ENCODE measurements around the gene USP37.

Gene USP37

GRCh38 chr2:218568190-218569037 lies at the start of gene USP37, which contains the start of gene CNOT9:
USP37 (minus strand) TSS chr2:218568351; CDS start chr2:218558653, 9,698 bp downstream.
CNOT9 (plus strand) TSS chr2:218568839; CDS start chr2:218568955, 116 bp downstream.
- H3K4me1 ChIP-seq (ENCODE audit: control insufficient read depth, insufficient read depth, low read length) = peaks cover 21% of the 10 kb centered on the region
- peaks cover 46% of the 10 kb centered on the region for H3K36me3 ChIP-seq (ENCODE audit: control insufficient read depth, insufficient read depth, low read length)
- no peaks in the 10 kb centered on the region for H3K27me3 ChIP-seq (ENCODE audit: control insufficient read depth, insufficient read depth, low read length)
- H3K4me3 ChIP-seq (ENCODE audit: low read depth, low read length) = peak within 1 kb of the TSS; percentile 90
- H3K9me3 ChIP-seq (ENCODE audit: control insufficient read depth, insufficient read depth, low read length) = no peaks in the 10 kb centered on the region
- H3K9ac ChIP-seq (ENCODE audit: low read depth, low read length) = peak within 1 kb of the TSS; percentile 98
- peak within 1 kb of the TSS; percentile 98 for H3K27ac ChIP-seq (ENCODE audit: low read depth, low read length)

GRCh38 chr2:218615868-218616315 lies 47.7 kb upstream of the USP37 start:
- Histone ChIP-seq H3K4me1 (ENCODE audit: control insufficient read depth, insufficient read depth, low read length) (no peaks in the 10 kb centered on the region), H3K27me3 (ENCODE audit: control insufficient read depth, insufficient read depth, low read length) (no peaks in the 10 kb centered on the region), H3K4me3 (ENCODE audit: low read depth, low read length) (no peak overlapping the region), H3K9me3 (ENCODE audit: control insufficient read depth, insufficient read depth, low read length) (no peaks in the 10 kb centered on the region), H3K27ac (ENCODE audit: low read depth, low read length) (no peak overlapping the region), H3K9ac (ENCODE audit: low read depth, low read length) (no peak overlapping the region), H3K36me3 (ENCODE audit: control insufficient read depth, insufficient read depth, low read length) (no peaks in the 10 kb centered on the region)

GRCh38 chr2:218607436-218608115 lies 39.4 kb upstream of the USP37 start, which contains the start of gene PLCD4:
PLCD4 (plus strand) TSS chr2:218607899; CDS start chr2:218615740, 7,841 bp downstream.
- no peaks in the 10 kb centered on the region for H3K36me3 ChIP-seq (ENCODE audit: control insufficient read depth, insufficient read depth, low read length)
- no peak within 1 kb of the TSS for H3K9ac ChIP-seq (ENCODE audit: low read depth, low read length)
- no peaks in the 10 kb centered on the region for H3K9me3 ChIP-seq (ENCODE audit: control insufficient read depth, insufficient read depth, low read length)
- peaks cover 10% of the 10 kb centered on the region for H3K4me1 ChIP-seq (ENCODE audit: control insufficient read depth, insufficient read depth, low read length)
- peak within 1 kb of the TSS; percentile 13 for H3K27ac ChIP-seq (ENCODE audit: low read depth, low read length)
- H3K27me3 ChIP-seq (ENCODE audit: control insufficient read depth, insufficient read depth, low read length) = no peaks in the 10 kb centered on the region
- H3K4me3 ChIP-seq (ENCODE audit: low read depth, low read length) = no peak within 1 kb of the TSS

- Histone ChIP-seq H3K27ac (ENCODE audit: low read depth, low read length) (no peak overlapping the region), H3K9ac (ENCODE audit: low read depth, low read length) (no peak overlapping the region), H3K4me3 (ENCODE audit: low read depth, low read length) (no peak overlapping the region), H3K36me3 (ENCODE audit: control insufficient read depth, insufficient read depth, low read length) (no peaks in the 10 kb centered on the region), H3K27me3 (ENCODE audit: control insufficient read depth, insufficient read depth, low read length) (no peaks in the 10 kb centered on the region), H3K9me3 (ENCODE audit: control insufficient read depth, insufficient read depth, low read length) (no peaks in the 10 kb centered on the region), H3K4me1 (ENCODE audit: control insufficient read depth, insufficient read depth, low read length) (peaks cover 10% of the 10 kb centered on the region)
These were observed 37.3 kb upstream of the USP37 start for GRCh38 chr2:218605432-218605831.

- H3K4me3 ChIP-seq (ENCODE audit: low read depth, low read length) = no peak overlapping the region
- no peak overlapping the region for H3K27ac ChIP-seq (ENCODE audit: low read depth, low read length)
- no peaks in the 10 kb centered on the region for H3K9me3 ChIP-seq (ENCODE audit: control insufficient read depth, insufficient read depth, low read length)
- H3K27me3 ChIP-seq (ENCODE audit: control insufficient read depth, insufficient read depth, low read length) = no peaks in the 10 kb centered on the region
- H3K4me1 ChIP-seq (ENCODE audit: control insufficient read depth, insufficient read depth, low read length) = no peaks in the 10 kb centered on the region
- H3K9ac ChIP-seq (ENCODE audit: low read depth, low read length) = no peak overlapping the region
- peaks cover 95% of the 10 kb centered on the region for H3K36me3 ChIP-seq (ENCODE audit: control insufficient read depth, insufficient read depth, low read length)
These were observed 17.4 kb upstream of the USP37 start for GRCh38 chr2:218585541-218585940.

GRCh38 chr2:218583983-218584850 lies 16.1 kb upstream of the USP37 start:
- H3K27ac ChIP-seq (ENCODE audit: low read depth, low read length) = no peak overlapping the region
- peaks cover 88% of the 10 kb centered on the region for H3K36me3 ChIP-seq (ENCODE audit: control insufficient read depth, insufficient read depth, low read length)
- H3K4me3 ChIP-seq (ENCODE audit: low read depth, low read length) = no peak overlapping the region
- no peaks in the 10 kb centered on the region for H3K9me3 ChIP-seq (ENCODE audit: control insufficient read depth, insufficient read depth, low read length)
- H3K27me3 ChIP-seq (ENCODE audit: control insufficient read depth, insufficient read depth, low read length) = no peaks in the 10 kb centered on the region
- no peak overlapping the region for H3K9ac ChIP-seq (ENCODE audit: low read depth, low read length)
- H3K4me1 ChIP-seq (ENCODE audit: control insufficient read depth, insufficient read depth, low read length) = no peaks in the 10 kb centered on the region

GRCh38 chr2:218582076-218582475 lies 13.9 kb upstream of the USP37 start:
- no peak overlapping the region for H3K9ac ChIP-seq (ENCODE audit: low read depth, low read length)
- no peak overlapping the region for H3K4me3 ChIP-seq (ENCODE audit: low read depth, low read length)
- H3K27ac ChIP-seq (ENCODE audit: low read depth, low read length) = no peak overlapping the region
- no peaks in the 10 kb centered on the region for H3K27me3 ChIP-seq (ENCODE audit: control insufficient read depth, insufficient read depth, low read length)
- no peaks in the 10 kb centered on the region for H3K9me3 ChIP-seq (ENCODE audit: control insufficient read depth, insufficient read depth, low read length)
- H3K36me3 ChIP-seq (ENCODE audit: control insufficient read depth, insufficient read depth, low read length) = peaks cover 67% of the 10 kb centered on the region
- peaks cover 19% of the 10 kb centered on the region for H3K4me1 ChIP-seq (ENCODE audit: control insufficient read depth, insufficient read depth, low read length)

GRCh38 chr2:218578272-218578877 lies 10.2 kb upstream of the USP37 start:
- Histone ChIP-seq H3K27ac (ENCODE audit: low read depth, low read length) (peak overlapping the region; percentile 69), H3K9ac (ENCODE audit: low read depth, low read length) (no peak overlapping the region), H3K4me3 (ENCODE audit: low read depth, low read length) (peak overlapping the region; percentile 27; the same call in 1 of the 2 replicates), H3K9me3 (ENCODE audit: control insufficient read depth, insufficient read depth, low read length) (no peaks in the 10 kb centered on the region), H3K27me3 (ENCODE audit: control insufficient read depth, insufficient read depth, low read length) (no peaks in the 10 kb centered on the region), H3K36me3 (ENCODE audit: control insufficient read depth, insufficient read depth, low read length) (peaks cover 57% of the 10 kb centered on the region), H3K4me1 (ENCODE audit: control insufficient read depth, insufficient read depth, low read length) (peaks cover 32% of the 10 kb centered on the region)

GRCh38 chr2:218577482-218578220 lies 9.5 kb upstream of the USP37 start:
- H3K36me3 ChIP-seq (ENCODE audit: control insufficient read depth, insufficient read depth, low read length) = peaks cover 53% of the 10 kb centered on the region
- H3K27ac ChIP-seq (ENCODE audit: low read depth, low read length) = peak overlapping the region; percentile 69

More at GRCh38 chr2:218577482-218578220, 9.5 kb upstream of the USP37 start:
- Histone ChIP-seq H3K27me3 (ENCODE audit: control insufficient read depth, insufficient read depth, low read length) (no peaks in the 10 kb centered on the region), H3K9ac (ENCODE audit: low read depth, low read length) (no peak overlapping the region), H3K4me1 (ENCODE audit: control insufficient read depth, insufficient read depth, low read length) (peaks cover 32% of the 10 kb centered on the region), H3K4me3 (ENCODE audit: low read depth, low read length) (0 out of 2 replicates have a peak overlapping the region, but pooled peaks have one; percentile 27), H3K9me3 (ENCODE audit: control insufficient read depth, insufficient read depth, low read length) (no peaks in the 10 kb centered on the region)

Data from HUES48 (cell line).